OCI-LY3 (cell line): ENCODE data around the gene SPPL3.

Experiments
- H2AFZ ChIP-seq: fragments of 200-600, 300-600 bp; shearing (Covaris generic); 2 replicates; pipeline ENCODE4 v1.6.0; 2014; ENCODE audit warnings: antibody characterized with exemption, low read depth, low read length
- H3K27ac ChIP-seq: fragments of 200-600, 300-600 bp; sonication (generic); 2 replicates; pipeline ENCODE4 v1.5.1; 2014; ENCODE audit warnings: mild to moderate bottlenecking, low read length, moderate library complexity, mixed read lengths
- H3K27me3 ChIP-seq: fragments of 200-600, 300-600 bp; sonication (generic); 2 replicates; pipeline ENCODE4 v1.6.1; 2014; ENCODE audit warnings: low read depth, low read length, mixed read lengths
- H3K36me3 ChIP-seq: fragments of 200-600, 300-600 bp; sonication (generic); replicated peaks from 2 replicates; pipeline ENCODE3; 2014; ENCODE audit warnings: low read depth, low read length, mixed read lengths
- H3K4me1 ChIP-seq: fragments of 300-600, 200-600 bp; sonication (generic); 2 replicates; pipeline ENCODE4 v1.6.1; 2014; ENCODE audit warnings: low read length, mixed read lengths
- H3K4me2 ChIP-seq: fragments of 200-600, 300-600 bp; sonication (generic); 2 replicates; pipeline ENCODE4 v1.6.1; 2014; ENCODE audit warnings: low read length, mixed read lengths
- H3K4me3 ChIP-seq: fragments of 300-600, 200-600 bp; sonication (generic); 2 replicates; pipeline ENCODE4 v1.5.1; 2014; ENCODE audit warnings: antibody characterized with exemption, mild to moderate bottlenecking, low read length, moderate library complexity
- H3K79me2 ChIP-seq: fragments of 300-600, 200-600 bp; shearing (Covaris generic); 2 replicates; pipeline ENCODE4 v1.6.1; 2014; ENCODE audit warnings: mild to moderate bottlenecking, low read length, mixed read lengths
- H3K9ac ChIP-seq: fragments of 300-600, 200-600 bp; shearing (Covaris generic); 2 replicates; pipeline ENCODE4 v1.6.0; 2014; ENCODE audit warnings: mild to moderate bottlenecking, low read length, moderate library complexity
- H3K9me3 ChIP-seq: fragments of 200-600, 300-600 bp; shearing (Covaris generic); 2 replicates; pipeline ENCODE4 v1.6.1; 2014; ENCODE audit warnings: low read length, mixed read lengths; ENCODE audit not compliant: insufficient read depth
- H4K20me1 ChIP-seq: fragments of 200-600, 300-600 bp; sonication (generic); 2 replicates; pipeline ENCODE4 v1.6.1; 2016; ENCODE audit warnings: low read length, mixed read lengths; ENCODE audit not compliant: insufficient read depth
- CTCF ChIP-seq: fragments of 200-600, 300-600 bp; sonication (generic); IDR thresholded peaks from 2 replicates; pipeline ENCODE4 v1.5.1; 2014; ENCODE audit warnings: antibody characterized with exemption, low read length, low read depth
- EZH2phosphoT487 ChIP-seq: fragments of 200-600 bp; shearing (Covaris generic); IDR thresholded peaks from 2 replicates; pipeline ENCODE4 v1.6.1; 2018; ENCODE audit warnings: antibody characterized with exemption, mixed run types, low read depth

SPPL3 gene

GRCh38 chr12:120748242-120748641 lies 155.9 kb downstream of the SPPL3 start:
- TF ChIP-seq CTCF (no peak), EZH2phosphoT487 (no peak)
- H3K9me3 ChIP-seq: no peaks in the 10 kb centered on the region

GRCh38 chr12:120744922-120745493 lies 159.2 kb downstream of the SPPL3 start:
- TF ChIP-seq CTCF (no peak), EZH2phosphoT487 (no peak)
- no peak overlapping the region for H2AFZ ChIP-seq
- no peak overlapping the region for H3K9ac ChIP-seq
- no peaks in the 10 kb centered on the region for H4K20me1 ChIP-seq
- H3K4me1 ChIP-seq: no peaks in the 10 kb centered on the region
- H3K9me3 ChIP-seq: no peaks in the 10 kb centered on the region
- no peak overlapping the region for H3K27ac ChIP-seq
- H3K4me2 ChIP-seq: no peak overlapping the region
- H3K27me3 ChIP-seq: no peaks in the 10 kb centered on the region
- H3K4me3 ChIP-seq: no peak overlapping the region
- no peaks in the 10 kb centered on the region for H3K36me3 ChIP-seq
- H3K79me2 ChIP-seq: no peaks in the 10 kb centered on the region

More at GRCh38 chr12:120748242-120748641, 155.9 kb downstream of the SPPL3 start:
- H4K20me1 ChIP-seq: no peaks in the 10 kb centered on the region
- no peaks in the 10 kb centered on the region for H3K79me2 ChIP-seq
- no peaks in the 10 kb centered on the region for H3K27me3 ChIP-seq
- no peak overlapping the region for H3K9ac ChIP-seq
- H3K4me2 ChIP-seq: no peak overlapping the region
- no peak overlapping the region for H2AFZ ChIP-seq
- no peaks in the 10 kb centered on the region for H3K36me3 ChIP-seq
- H3K4me1 ChIP-seq: no peaks in the 10 kb centered on the region
- H3K4me3 ChIP-seq: no peak overlapping the region
- H3K27ac ChIP-seq: no peak overlapping the region

- H3K9ac ChIP-seq: no peak overlapping the region
- H3K4me3 ChIP-seq: no peak overlapping the region
- no peaks in the 10 kb centered on the region for H3K9me3 ChIP-seq
- TF ChIP-seq EZH2phosphoT487 (no peak), CTCF (no peak)
- no peaks in the 10 kb centered on the region for H3K36me3 ChIP-seq
- no peaks in the 10 kb centered on the region for H3K4me1 ChIP-seq
- no peak overlapping the region for H2AFZ ChIP-seq
- H3K79me2 ChIP-seq: no peaks in the 10 kb centered on the region
- no peak overlapping the region for H3K27ac ChIP-seq
- no peaks in the 10 kb centered on the region for H3K27me3 ChIP-seq
- no peak overlapping the region for H3K4me2 ChIP-seq
- H4K20me1 ChIP-seq: no peaks in the 10 kb centered on the region
Measured at GRCh38 chr12:120741476-120742421, 162.4 kb downstream of the SPPL3 start.

GRCh38 chr12:120740871-120741270 lies 163.3 kb downstream of the SPPL3 start:
- no peaks in the 10 kb centered on the region for H4K20me1 ChIP-seq
- H3K36me3 ChIP-seq: no peaks in the 10 kb centered on the region
- H2AFZ ChIP-seq: no peak overlapping the region
- no peaks in the 10 kb centered on the region for H3K79me2 ChIP-seq
- H3K9ac ChIP-seq: no peak overlapping the region
- H3K27ac ChIP-seq: no peak overlapping the region
- no peaks in the 10 kb centered on the region for H3K4me1 ChIP-seq
- no peak overlapping the region for H3K4me2 ChIP-seq
- TF ChIP-seq EZH2phosphoT487: no peak
- TF ChIP-seq CTCF: no peak
- no peaks in the 10 kb centered on the region for H3K27me3 ChIP-seq
- H3K9me3 ChIP-seq: no peaks in the 10 kb centered on the region
- no peak overlapping the region for H3K4me3 ChIP-seq
